Muscle of back (tissue), 11 donors: ENCODE data around the gene DCP2. TPM values are rescaled to one million over a fixed set of nuclear protein-coding genes. Genes with fewer than 3 reads are reported as not detected.

Experiments used
- DNase-seq, 3 donors: peaks; one replicate each; pipeline versions ENCODE4 v3.0.0 to v3.0.0-alpha.2; 2013
- polyA plus RNA-seq, 10 donors: library from polyadenylated mRNA; unstranded; fragments of 120-200 nt; gene quantifications; one replicate each; pipeline ENCODE4 v1.2.1, GENCODE V29; 2013; ENCODE audit not compliant: insufficient read length in 10 of 10

DCP2 gene
- polyA plus RNA-seq, 10 donors: 15.1 to 29.1 (median 21.7) TPM

GRCh38 chr5:113017881-113018635 is 41.5 kb downstream of the DCP2 start:
- no peak for DNase-seq

GRCh38 chr5:113020461-113021273 is 44.1 kb downstream of the DCP2 start:
- DNase-seq: no peak

- no peak for DNase-seq
Observed at GRCh38 chr5:113022661-113023060, 46.1 kb downstream of the DCP2 start.

GRCh38 chr5:113024076-113024697 is 47.6 kb downstream of the DCP2 start:
- DNase-seq: no peak

GRCh38 chr5:113025596-113025995 is 49.0 kb downstream of the DCP2 start:
- no peak for DNase-seq

- DNase-seq: no peak
Observed at GRCh38 chr5:113026211-113026610, 49.6 kb downstream of the DCP2 start.

GRCh38 chr5:113027015-113027414 is 50.4 kb downstream of the DCP2 start:
- DNase-seq: no peak

- DNase-seq: no peak
Observed at GRCh38 chr5:113027431-113027830, 50.8 kb downstream of the DCP2 start.

GRCh38 chr5:113029614-113030013 is 53.0 kb downstream of the DCP2 start:
- no peak for DNase-seq

GRCh38 chr5:113031104-113031503 is 54.5 kb downstream of the DCP2 start:
- DNase-seq: no peak

- DNase-seq: no peak
Observed at GRCh38 chr5:113031557-113031956, 55.0 kb downstream of the DCP2 start.

GRCh38 chr5:113034182-113034773 is 57.7 kb downstream of the DCP2 start:
- peak in 1 of 3 donors; percentile 82 for DNase-seq

GRCh38 chr5:113035096-113035495 is 58.5 kb downstream of the DCP2 start:
- no peak for DNase-seq

- DNase-seq: no peak
Observed at GRCh38 chr5:113036321-113036720, 59.7 kb downstream of the DCP2 start.

GRCh38 chr5:113036826-113037225 is 60.2 kb downstream of the DCP2 start:
- DNase-seq: no peak

GRCh38 chr5:113038136-113038535 is 61.5 kb downstream of the DCP2 start:
- DNase-seq: no peak

GRCh38 chr5:113038714-113039113 is 62.1 kb downstream of the DCP2 start:
- DNase-seq: no peak

GRCh38 chr5:113039229-113039933 is 62.8 kb downstream of the DCP2 start:
- DNase-seq: peak in 2 of 3 donors; percentile 69 to 81

- DNase-seq: no peak
Observed at GRCh38 chr5:113039934-113040285, 63.3 kb downstream of the DCP2 start.

GRCh38 chr5:113040672-113041260 is 64.2 kb downstream of the DCP2 start:
- peak in 2 of 3 donors; percentile 62 to 80 for DNase-seq
